HepG2 (cell line): ENCODE results near the gene ITIH6. TPM values are rescaled to one million over a fixed set of nuclear protein-coding genes. Genes with fewer than 3 reads are reported as not detected.

Source experiments
- ATAC-seq: fragments of 200-7000 bp; cut with Tn5 transposase; 3 replicates; pipeline ENCODE4 v1.9.1; 2020; ENCODE audit warnings: mild to moderate bottlenecking, moderate library complexity
- BruUV-seq: library from RNA; stranded (reverse); fragments of 400-500 nt; replicated peaks from 2 replicates; lab custom pipeline; 2021; lab: Mats Ljungman, UMichigan
- CTCF ChIA-PET: fragments of 300-600 bp; formaldehyde crosslinking; extraction: SDS; loops from one replicate; lab custom pipeline; 2021; ENCODE audit warnings: low total read pairs, inconsistent platforms, low intra/inter-chr PET ratio; lab: Yijun Ruan, JAX
- POLR2A ChIA-PET: fragments of 350-600 bp; sonication (Branson Sonifier 250); formaldehyde crosslinking; loops from one replicate; lab custom pipeline; 2020; ENCODE audit warnings: antibody characterized with exemption, inconsistent platforms; lab: Yijun Ruan, JAX
- DNase-seq: peaks from one replicate; pipeline ENCODE4 v3.0.0-alpha.2; 2015; ENCODE audit warnings: low spot score
- FAIRE-seq: peaks from 3 replicates; lab custom pipeline; 2011; peaks lifted over from hg19 to GRCh38; lab: Jason Lieb, UNC
- H2AFZ ChIP-seq: one replicate; pipeline ENCODE4 v1.6.1; 2011; ENCODE audit warnings: low read length, inconsistent platforms
- H3K27ac ChIP-seq: fragments of 300-600 bp; 3 replicates; pipeline ENCODE4 v1.8.0; 2011; ENCODE audit warnings: mixed run types, mild to moderate bottlenecking, mixed read lengths, low read length, inconsistent platforms; ENCODE audit not compliant: insufficient read depth; ENCODE audit errors: extremely low read length
- H3K27me3 ChIP-seq, 2 experiments: fragments of 200-600 bp in 1 of 2; 2 replicates in 1 of 2; 3 replicates in 1 of 2; pipeline versions ENCODE4 v1.6.0 to v1.8.0; 2011; ENCODE audit warnings: low read length in 2 of 2, mild to moderate bottlenecking in 2 of 2, moderate library complexity in 2 of 2, inconsistent platforms in 1 of 2; ENCODE audit not compliant: insufficient read depth in 2 of 2, control insufficient read depth in 1 of 2
- H3K36me3 ChIP-seq, 2 experiments: fragments of 200-600 bp in 1 of 2; replicated peaks in 1 of 2; 2 replicates in 1 of 2; 3 replicates in 1 of 2; pipeline versions ENCODE4 v1.5.1 to v1.8.0; 2011; ENCODE audit warnings: low read length in 2 of 2, inconsistent platforms in 1 of 2; ENCODE audit not compliant: insufficient read depth in 2 of 2, control insufficient read depth in 1 of 2
- H3K4me1 ChIP-seq: 2 replicates; pipeline ENCODE4 v1.5.1; 2012; ENCODE audit warnings: low read length, inconsistent platforms; ENCODE audit not compliant: insufficient read depth
- H3K4me2 ChIP-seq: 2 replicates; pipeline ENCODE4 v1.6.0; 2011; ENCODE audit warnings: low read depth, low read length, inconsistent platforms
- H3K4me3 ChIP-seq, 3 experiments: fragments of 200-600 bp in 1 of 3; sonication (generic), shearing (Covaris generic) in 1 of 3; replicated peaks in 1 of 3; 2 replicates each; pipeline ENCODE4 v1.5.1; 2011 to 2016; ENCODE audit warnings: low read length in 3 of 3, inconsistent platforms in 2 of 3, low read depth in 2 of 3, mild to moderate bottlenecking in 2 of 3, control low read depth in 1 of 3, mixed read lengths in 1 of 3; ENCODE audit not compliant: insufficient read depth in 1 of 3
- H3K79me2 ChIP-seq: one replicate; pipeline ENCODE4 v1.6.1; 2011; ENCODE audit warnings: low read length, inconsistent platforms; ENCODE audit not compliant: insufficient read depth
- H3K9ac ChIP-seq: 2 replicates; pipeline ENCODE4 v1.6.0; 2011; ENCODE audit warnings: mild to moderate bottlenecking, low read depth, low read length, inconsistent platforms; ENCODE audit not compliant: insufficient read depth
- H3K9me3 ChIP-seq: 2 replicates; pipeline ENCODE4 v1.5.1; 2012; ENCODE audit warnings: mild to moderate bottlenecking, low read length
- H4K20me1 ChIP-seq: 2 replicates; pipeline ENCODE4 v1.6.0; 2011; ENCODE audit warnings: inconsistent platforms, mild to moderate bottlenecking, low read length, moderate library complexity; ENCODE audit not compliant: insufficient read depth
- CSRNP2 ChIP-seq: sonication (generic); formaldehyde crosslinking; conservative IDR thresholded peaks from 2 replicates; pipeline ENCODE4 v1.8.0; 2022; ENCODE audit warnings: low read depth, missing genetic modification reagents
- EED ChIP-seq: sonication (generic); formaldehyde crosslinking; IDR thresholded peaks from 2 replicates; pipeline ENCODE4 v1.5.0; 2020; ENCODE audit warnings: mild to moderate bottlenecking, missing genetic modification reagents
- KLF11 ChIP-seq: IDR thresholded peaks from 2 replicates; pipeline ENCODE4 v1.6.1; 2016; ENCODE audit warnings: missing compliant biosample characterization
- TBP ChIP-seq: sonication (generic); formaldehyde crosslinking; IDR thresholded peaks from 2 replicates; pipeline ENCODE4 v1.5.0; 2020; ENCODE audit warnings: missing genetic modification reagents
- ZNF563 ChIP-seq: sonication (generic); formaldehyde crosslinking; IDR thresholded peaks from 2 replicates; pipeline ENCODE4 v1.8.0; 2022; ENCODE audit warnings: mild to moderate bottlenecking, moderate library complexity, missing genetic modification reagents
- WGBS: methylation state at CpG from one replicate; pipeline ENCODE4 v1.1.6; 2017; ENCODE audit warnings: low lambda C conversion rate; 5-methylcytosine and 5-hydroxymethylcytosine counted together
- in situ Hi-C: cut with HindIII; loops from 2 replicates; pipeline ENCODE4 v1.10.0; 2017; ENCODE audit warnings: low pct_unique_long_range_greater_than_20kb; ENCODE audit not compliant: extremely low pct_ligation_motif_present
- intact Hi-C: fragments of 100-400 bp; cut with micrococcal nuclease; formaldehyde crosslinking; loops from one replicate; pipeline ENCODE4 v1.10.0; 2022; ENCODE audit not compliant: unreplicated experiment
- polyA plus RNA-seq, 8 experiments: library from polyadenylated mRNA; depleted of rRNA in 3 of 8; stranded (reverse) in 7 of 8; unstranded in 1 of 8; fragments of >200 nt; fragmentation: Illumina TruSeq in 4 of 8; extraction: Trizol in 4 of 8; gene quantifications; 2 replicates each; pipeline versions ENCODE4 v1.2.1 to v1.2.3, GENCODE V29; 2011 to 2016; ENCODE audit warnings: low read depth in 4 of 8, missing spikeins in 1 of 8, mixed read lengths in 1 of 8; ENCODE audit not compliant: insufficient read depth in 1 of 8
- total RNA-seq, 5 experiments: library from RNA; depleted of rRNA; stranded (reverse); fragments of >200 nt; fragmentation: Illumina TruSeq; extraction: Trizol; gene quantifications; 2 replicates each; pipeline ENCODE4 v1.2.3, GENCODE V29; 2016; ENCODE audit warnings: low read depth in 1 of 5
- TF ChIP-seq, protein P1 (sequence below): sonication (generic); formaldehyde crosslinking; IDR thresholded peaks from 2 replicates; pipeline ENCODE4 v1.5.1; 2020; ENCODE audit warnings: missing genetic modification reagents, mild to moderate bottlenecking, borderline replicate concordance
- TF ChIP-seq, protein P2 (sequence below), 2 experiments: fragments of 450-650 bp in 1 of 2; sonication (generic) in 1 of 2; formaldehyde crosslinking in 1 of 2; IDR thresholded peaks; 2 replicates each; pipeline versions ENCODE4 v1.6.1 to v1.8.0; 2016 to 2022; ENCODE audit warnings: antibody characterized with exemption in 1 of 2, mild to moderate bottlenecking in 1 of 2, missing genetic modification reagents in 1 of 2
- TF ChIP-seq, protein P3 (sequence below): sonication (generic); formaldehyde crosslinking; IDR thresholded peaks from 2 replicates; pipeline ENCODE4 v1.4.0; 2020; ENCODE audit warnings: missing genetic modification reagents, borderline replicate concordance

The ITIH6 gene
- total and polyA plus RNA-seq, 2 of the 13 experiments (the other 11 are each of a cell fraction or from before 2014, with no cell fraction given), result not detected

- no peaks in the 10 kb centered on the region for H3K79me2 ChIP-seq
- H3K4me2 ChIP-seq, result no peak overlapping the region
- intact Hi-C loops (no loop called here), in situ Hi-C loops (no loop called here)
- H2AFZ ChIP-seq, result no peak overlapping the region
- FAIRE-seq (no peak), DNase-seq (no peak), ATAC-seq (no peak)
- H3K36me3 ChIP-seq, result 0 out of 5 replicates have a peak, but pooled peaks cover 0 to 1% of the 10 kb centered on the region in 2 experiments
- H3K4me3 ChIP-seq, result no peak overlapping the region
- ChIA-PET POLR2A (no interaction called here), CTCF (no interaction called here)
- WGBS, result 73% methylated on average over 5 of the region's 8 CpGs
- H3K27ac ChIP-seq, result no peak overlapping the region
- no peak overlapping the region for H3K9ac ChIP-seq
- no peaks in the 10 kb centered on the region for H3K9me3 ChIP-seq
- H3K27me3 ChIP-seq, result no peaks in the 10 kb centered on the region
- H4K20me1 ChIP-seq, result no peaks in the 10 kb centered on the region
- H3K4me1 ChIP-seq, result no peaks in the 10 kb centered on the region
- BruUV-seq, result no TSS peak
- TF ChIP-seq CSRNP2 (CRISPR knock-in tag) (no peak), TBP (CRISPR knock-in tag) (no peak), KLF11 (CRISPR knock-in tag) (no peak), ZNF563 (CRISPR knock-in tag) (no peak), EED (CRISPR knock-in tag) (no peak)
- TF ChIP-seq, protein P1, sequence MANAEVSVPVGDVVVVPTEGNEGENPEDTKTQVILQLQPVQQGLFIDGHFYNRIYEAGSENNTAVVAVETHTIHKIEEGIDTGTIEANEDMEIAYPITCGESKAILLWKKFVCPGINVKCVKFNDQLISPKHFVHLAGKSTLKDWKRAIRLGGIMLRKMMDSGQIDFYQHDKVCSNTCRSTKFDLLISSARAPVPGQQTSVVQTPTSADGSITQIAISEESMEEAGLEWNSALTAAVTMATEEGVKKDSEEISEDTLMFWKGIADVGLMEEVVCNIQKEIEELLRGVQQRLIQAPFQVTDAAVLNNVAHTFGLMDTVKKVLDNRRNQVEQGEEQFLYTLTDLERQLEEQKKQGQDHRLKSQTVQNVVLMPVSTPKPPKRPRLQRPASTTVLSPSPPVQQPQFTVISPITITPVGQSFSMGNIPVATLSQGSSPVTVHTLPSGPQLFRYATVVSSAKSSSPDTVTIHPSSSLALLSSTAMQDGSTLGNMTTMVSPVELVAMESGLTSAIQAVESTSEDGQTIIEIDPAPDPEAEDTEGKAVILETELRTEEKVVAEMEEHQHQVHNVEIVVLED, result no peak
- TF ChIP-seq, protein P2, sequence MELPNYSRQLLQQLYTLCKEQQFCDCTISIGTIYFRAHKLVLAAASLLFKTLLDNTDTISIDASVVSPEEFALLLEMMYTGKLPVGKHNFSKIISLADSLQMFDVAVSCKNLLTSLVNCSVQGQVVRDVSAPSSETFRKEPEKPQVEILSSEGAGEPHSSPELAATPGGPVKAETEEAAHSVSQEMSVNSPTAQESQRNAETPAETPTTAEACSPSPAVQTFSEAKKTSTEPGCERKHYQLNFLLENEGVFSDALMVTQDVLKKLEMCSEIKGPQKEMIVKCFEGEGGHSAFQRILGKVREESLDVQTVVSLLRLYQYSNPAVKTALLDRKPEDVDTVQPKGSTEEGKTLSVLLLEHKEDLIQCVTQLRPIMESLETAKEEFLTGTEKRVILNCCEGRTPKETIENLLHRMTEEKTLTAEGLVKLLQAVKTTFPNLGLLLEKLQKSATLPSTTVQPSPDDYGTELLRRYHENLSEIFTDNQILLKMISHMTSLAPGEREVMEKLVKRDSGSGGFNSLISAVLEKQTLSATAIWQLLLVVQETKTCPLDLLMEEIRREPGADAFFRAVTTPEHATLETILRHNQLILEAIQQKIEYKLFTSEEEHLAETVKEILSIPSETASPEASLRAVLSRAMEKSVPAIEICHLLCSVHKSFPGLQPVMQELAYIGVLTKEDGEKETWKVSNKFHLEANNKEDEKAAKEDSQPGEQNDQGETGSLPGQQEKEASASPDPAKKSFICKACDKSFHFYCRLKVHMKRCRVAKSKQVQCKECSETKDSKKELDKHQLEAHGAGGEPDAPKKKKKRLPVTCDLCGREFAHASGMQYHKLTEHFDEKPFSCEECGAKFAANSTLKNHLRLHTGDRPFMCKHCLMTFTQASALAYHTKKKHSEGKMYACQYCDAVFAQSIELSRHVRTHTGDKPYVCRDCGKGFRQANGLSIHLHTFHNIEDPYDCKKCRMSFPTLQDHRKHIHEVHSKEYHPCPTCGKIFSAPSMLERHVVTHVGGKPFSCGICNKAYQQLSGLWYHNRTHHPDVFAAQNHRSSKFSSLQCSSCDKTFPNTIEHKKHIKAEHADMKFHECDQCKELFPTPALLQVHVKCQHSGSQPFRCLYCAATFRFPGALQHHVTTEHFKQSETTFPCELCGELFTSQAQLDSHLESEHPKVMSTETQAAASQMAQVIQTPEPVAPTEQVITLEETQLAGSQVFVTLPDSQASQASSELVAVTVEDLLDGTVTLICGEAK (IDR thresholded peaks at IDR 0.05), result no peak
- TF ChIP-seq, protein P2 (CRISPR knock-in tag; IDR thresholded peaks at IDR 0.05), result no peak
- TF ChIP-seq, protein P3, sequence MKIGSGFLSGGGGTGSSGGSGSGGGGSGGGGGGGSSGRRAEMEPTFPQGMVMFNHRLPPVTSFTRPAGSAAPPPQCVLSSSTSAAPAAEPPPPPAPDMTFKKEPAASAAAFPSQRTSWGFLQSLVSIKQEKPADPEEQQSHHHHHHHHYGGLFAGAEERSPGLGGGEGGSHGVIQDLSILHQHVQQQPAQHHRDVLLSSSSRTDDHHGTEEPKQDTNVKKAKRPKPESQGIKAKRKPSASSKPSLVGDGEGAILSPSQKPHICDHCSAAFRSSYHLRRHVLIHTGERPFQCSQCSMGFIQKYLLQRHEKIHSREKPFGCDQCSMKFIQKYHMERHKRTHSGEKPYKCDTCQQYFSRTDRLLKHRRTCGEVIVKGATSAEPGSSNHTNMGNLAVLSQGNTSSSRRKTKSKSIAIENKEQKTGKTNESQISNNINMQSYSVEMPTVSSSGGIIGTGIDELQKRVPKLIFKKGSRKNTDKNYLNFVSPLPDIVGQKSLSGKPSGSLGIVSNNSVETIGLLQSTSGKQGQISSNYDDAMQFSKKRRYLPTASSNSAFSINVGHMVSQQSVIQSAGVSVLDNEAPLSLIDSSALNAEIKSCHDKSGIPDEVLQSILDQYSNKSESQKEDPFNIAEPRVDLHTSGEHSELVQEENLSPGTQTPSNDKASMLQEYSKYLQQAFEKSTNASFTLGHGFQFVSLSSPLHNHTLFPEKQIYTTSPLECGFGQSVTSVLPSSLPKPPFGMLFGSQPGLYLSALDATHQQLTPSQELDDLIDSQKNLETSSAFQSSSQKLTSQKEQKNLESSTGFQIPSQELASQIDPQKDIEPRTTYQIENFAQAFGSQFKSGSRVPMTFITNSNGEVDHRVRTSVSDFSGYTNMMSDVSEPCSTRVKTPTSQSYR (CRISPR knock-in tag), result no peak
Observed at GRCh38 chrX:54819201-54819600, 21.1 kb upstream of the ITIH6 start.
